ES-I3 (cell line): ENCODE measurements around the gene C8A.

Experiments used
- H3K36me3 ChIP-seq: 2 replicates; pipeline ENCODE4 v1.6.1; 2013; ENCODE audit warnings: mild to moderate bottlenecking, low read length, control low read depth, moderate library complexity; ENCODE audit not compliant: insufficient read depth
- H3K4me1 ChIP-seq: 2 replicates; pipeline ENCODE4 v1.6.1; 2013; ENCODE audit warnings: mild to moderate bottlenecking, control low read depth, low read length; ENCODE audit not compliant: insufficient read depth
- H3K9ac ChIP-seq: 2 replicates; pipeline ENCODE4 v1.6.1; 2013; ENCODE audit warnings: low read depth, mild to moderate bottlenecking, low read length, moderate library complexity
- H3K9me3 ChIP-seq: 2 replicates; pipeline ENCODE4 v1.6.1; 2013; ENCODE audit warnings: mild to moderate bottlenecking, low read length, moderate library complexity; ENCODE audit not compliant: control insufficient read depth, insufficient read depth

C8A gene

GRCh38 chr1:56850922-56851321 is 3.7 kb upstream of the C8A start:
- Histone ChIP-seq H3K9ac (no peak overlapping the region), H3K4me1 (no peaks in the 10 kb centered on the region), H3K36me3 (no peaks in the 10 kb centered on the region), H3K9me3 (no peaks in the 10 kb centered on the region)

- Histone ChIP-seq H3K36me3 (no peaks in the 10 kb centered on the region), H3K9me3 (no peaks in the 10 kb centered on the region), H3K4me1 (no peaks in the 10 kb centered on the region), H3K9ac (no peak overlapping the region)
Observed at GRCh38 chr1:56852476-56852875, 2.1 kb upstream of the C8A start.

- Histone ChIP-seq H3K36me3 (no peaks in the 10 kb centered on the region), H3K4me1 (no peaks in the 10 kb centered on the region), H3K9ac (no peak overlapping the region), H3K9me3 (no peaks in the 10 kb centered on the region)
Observed at GRCh38 chr1:56855190-56855589, 593 bp downstream of the C8A start.

- Histone ChIP-seq H3K36me3 (no peaks in the 10 kb centered on the region), H3K4me1 (no peaks in the 10 kb centered on the region), H3K9me3 (no peaks in the 10 kb centered on the region), H3K9ac (no peak overlapping the region)
Observed at GRCh38 chr1:56856186-56856585, 1.6 kb downstream of the C8A start.

- H3K9me3 ChIP-seq: no peaks in the 10 kb centered on the region
- H3K4me1 ChIP-seq: no peaks in the 10 kb centered on the region
- no peaks in the 10 kb centered on the region for H3K36me3 ChIP-seq
- no peak overlapping the region for H3K9ac ChIP-seq
Observed at GRCh38 chr1:56859287-56859686, 4.7 kb downstream of the C8A start.

- no peak overlapping the region for H3K9ac ChIP-seq
- H3K4me1 ChIP-seq: no peaks in the 10 kb centered on the region
- H3K36me3 ChIP-seq: no peaks in the 10 kb centered on the region
- no peaks in the 10 kb centered on the region for H3K9me3 ChIP-seq
Observed at GRCh38 chr1:56863265-56863992, 8.8 kb downstream of the C8A start.

- no peaks in the 10 kb centered on the region for H3K4me1 ChIP-seq
- H3K9ac ChIP-seq: no peak overlapping the region
- H3K36me3 ChIP-seq: no peaks in the 10 kb centered on the region
- no peaks in the 10 kb centered on the region for H3K9me3 ChIP-seq
Observed at GRCh38 chr1:56864430-56864829, 9.8 kb downstream of the C8A start.

GRCh38 chr1:56866656-56867055 is 12.1 kb downstream of the C8A start:
- no peaks in the 10 kb centered on the region for H3K9me3 ChIP-seq
- H3K9ac ChIP-seq: no peak overlapping the region
- no peaks in the 10 kb centered on the region for H3K36me3 ChIP-seq
- H3K4me1 ChIP-seq: no peaks in the 10 kb centered on the region

GRCh38 chr1:56867491-56867890 is 12.9 kb downstream of the C8A start:
- H3K36me3 ChIP-seq: no peaks in the 10 kb centered on the region
- H3K9ac ChIP-seq: no peak overlapping the region
- no peaks in the 10 kb centered on the region for H3K4me1 ChIP-seq
- H3K9me3 ChIP-seq: no peaks in the 10 kb centered on the region

GRCh38 chr1:56868761-56869160 is 14.2 kb downstream of the C8A start:
- no peaks in the 10 kb centered on the region for H3K36me3 ChIP-seq
- no peak overlapping the region for H3K9ac ChIP-seq
- no peaks in the 10 kb centered on the region for H3K4me1 ChIP-seq
- no peaks in the 10 kb centered on the region for H3K9me3 ChIP-seq

GRCh38 chr1:56872597-56872996 is 18.0 kb downstream of the C8A start:
- Histone ChIP-seq H3K9ac (no peak overlapping the region), H3K36me3 (no peaks in the 10 kb centered on the region), H3K9me3 (no peaks in the 10 kb centered on the region), H3K4me1 (no peaks in the 10 kb centered on the region)

- H3K36me3 ChIP-seq: no peaks in the 10 kb centered on the region
- H3K4me1 ChIP-seq: no peaks in the 10 kb centered on the region
- no peaks in the 10 kb centered on the region for H3K9me3 ChIP-seq
- no peak overlapping the region for H3K9ac ChIP-seq
Observed at GRCh38 chr1:56873213-56873612, 18.6 kb downstream of the C8A start.

GRCh38 chr1:56874689-56875088 is 20.1 kb downstream of the C8A start:
- no peak overlapping the region for H3K9ac ChIP-seq
- H3K36me3 ChIP-seq: no peaks in the 10 kb centered on the region
- H3K4me1 ChIP-seq: no peaks in the 10 kb centered on the region
- H3K9me3 ChIP-seq: no peaks in the 10 kb centered on the region

- Histone ChIP-seq H3K36me3 (no peaks in the 10 kb centered on the region), H3K9me3 (no peaks in the 10 kb centered on the region), H3K9ac (no peak overlapping the region), H3K4me1 (no peaks in the 10 kb centered on the region)
Observed at GRCh38 chr1:56877973-56878372, 23.4 kb downstream of the C8A start.

- no peaks in the 10 kb centered on the region for H3K9me3 ChIP-seq
- no peak overlapping the region for H3K9ac ChIP-seq
Observed at GRCh38 chr1:56880774-56881173, 26.2 kb downstream of the C8A start.

GRCh38 chr1:56881417-56881816 is 26.8 kb downstream of the C8A start:
- Histone ChIP-seq H3K4me1 (no peaks in the 10 kb centered on the region), H3K36me3 (no peaks in the 10 kb centered on the region), H3K9ac (no peak overlapping the region), H3K9me3 (no peaks in the 10 kb centered on the region)

More at GRCh38 chr1:56880774-56881173, 26.2 kb downstream of the C8A start:
- Histone ChIP-seq H3K4me1 (no peaks in the 10 kb centered on the region), H3K36me3 (no peaks in the 10 kb centered on the region)
